ENCODE data around the gene LRRC61.

The LRRC61 gene

DNA sequence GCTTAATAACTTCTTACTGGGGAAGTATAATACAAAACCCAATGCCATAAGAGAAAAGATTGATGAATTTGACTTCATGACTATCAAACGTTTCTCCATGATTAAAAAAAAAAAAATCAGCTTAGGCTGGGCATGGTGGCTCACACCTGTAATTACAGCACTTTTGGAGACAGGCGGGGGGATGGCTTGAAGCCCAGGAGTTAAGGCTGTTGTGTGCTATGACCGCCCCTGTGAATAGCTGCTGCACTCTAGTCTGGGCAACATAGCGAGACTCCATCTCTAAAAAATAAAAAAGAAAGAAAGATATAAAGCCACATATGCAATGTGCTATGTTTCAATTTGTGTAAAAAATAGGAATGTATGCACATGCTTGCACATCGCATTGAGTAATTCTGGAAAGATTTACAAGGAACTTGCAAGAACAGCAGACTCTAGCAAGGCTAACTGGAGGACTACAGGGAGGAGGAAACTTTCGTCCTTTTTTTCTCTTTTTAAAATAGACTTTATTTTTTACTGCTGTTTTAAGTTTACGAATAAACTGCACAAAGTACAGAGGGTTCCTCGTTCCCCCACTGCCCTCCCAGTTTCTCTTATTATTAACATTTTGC, 28.5 kb downstream of the LRRC61 start:
- Mint-ChIP-seq H3K36me3 (ENCODE audit: low read depth) (no peaks in the 10 kb centered on the region), H3K4me1 (ENCODE audit: low read depth) (peaks cover 11% of the 10 kb centered on the region), H3K27ac (no peak overlapping the region), H3K4me3 (no peak overlapping the region), H3K9me3 (no peaks in the 10 kb centered on the region), H3K27me3 (no peaks in the 10 kb centered on the region)

DNA sequence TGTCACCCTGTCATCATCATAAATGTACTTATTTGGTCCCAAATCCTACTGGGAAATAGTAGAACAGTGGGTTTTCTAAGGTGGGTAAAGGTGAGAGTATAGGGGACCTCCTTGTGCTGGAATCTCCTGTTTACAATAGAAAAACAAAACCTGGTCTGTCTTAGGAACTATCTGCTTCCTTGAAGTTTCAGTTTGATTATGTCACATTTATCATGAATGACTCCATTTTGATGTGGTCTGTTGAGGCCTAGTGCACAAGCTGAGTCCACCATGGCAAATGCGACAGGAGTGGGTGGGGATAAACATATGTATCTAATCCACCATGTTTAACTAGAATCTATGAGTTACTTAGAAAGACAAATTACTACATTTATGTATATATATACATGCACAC, 32.5 kb downstream of the LRRC61 start:
- no peak overlapping the region for H3K27ac Mint-ChIP-seq
- H3K9me3 Mint-ChIP-seq: peaks cover 4% of the 10 kb centered on the region
- no peaks in the 10 kb centered on the region for H3K36me3 Mint-ChIP-seq (ENCODE audit: low read depth)
- H3K27me3 Mint-ChIP-seq: no peaks in the 10 kb centered on the region
- H3K4me3 Mint-ChIP-seq: no peak overlapping the region
- H3K4me1 Mint-ChIP-seq (ENCODE audit: low read depth): peaks cover 45% of the 10 kb centered on the region

DNA sequence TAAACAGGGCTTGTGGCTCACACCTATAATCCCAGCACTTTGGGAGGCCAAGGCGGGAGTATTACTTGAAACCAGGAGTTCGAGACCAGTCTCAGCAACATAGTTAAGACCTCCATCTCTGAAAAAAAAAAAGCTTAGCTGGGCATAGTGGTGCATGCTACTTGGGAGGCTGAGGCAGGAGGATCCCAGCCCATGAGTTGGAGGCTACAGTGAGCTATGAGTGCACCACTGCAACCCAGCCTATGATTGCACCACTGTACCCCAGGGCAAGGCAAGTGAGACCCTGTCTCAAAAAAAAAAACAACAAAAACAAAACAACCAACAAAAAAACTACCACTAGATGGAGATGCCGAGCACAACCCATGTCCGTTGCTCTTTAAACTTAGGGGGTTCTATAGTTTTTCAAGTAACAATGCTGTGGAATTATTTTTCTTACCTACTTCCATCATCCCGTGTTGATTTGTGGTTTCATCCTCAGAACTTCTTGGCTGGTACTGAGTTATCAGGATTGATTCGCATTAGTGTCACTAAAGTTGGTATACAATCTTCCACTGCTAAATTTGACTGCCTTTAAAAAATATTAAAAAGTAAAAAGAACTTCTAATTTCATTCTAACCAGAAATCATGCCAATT, 33.2 kb downstream of the LRRC61 start:
- Mint-ChIP-seq H3K9me3 (peaks cover 4% of the 10 kb centered on the region), H3K4me1 (ENCODE audit: low read depth) (peaks cover 45% of the 10 kb centered on the region), H3K27ac (no peak overlapping the region), H3K27me3 (no peaks in the 10 kb centered on the region), H3K36me3 (ENCODE audit: low read depth) (no peaks in the 10 kb centered on the region), H3K4me3 (no peak overlapping the region)

DNA sequence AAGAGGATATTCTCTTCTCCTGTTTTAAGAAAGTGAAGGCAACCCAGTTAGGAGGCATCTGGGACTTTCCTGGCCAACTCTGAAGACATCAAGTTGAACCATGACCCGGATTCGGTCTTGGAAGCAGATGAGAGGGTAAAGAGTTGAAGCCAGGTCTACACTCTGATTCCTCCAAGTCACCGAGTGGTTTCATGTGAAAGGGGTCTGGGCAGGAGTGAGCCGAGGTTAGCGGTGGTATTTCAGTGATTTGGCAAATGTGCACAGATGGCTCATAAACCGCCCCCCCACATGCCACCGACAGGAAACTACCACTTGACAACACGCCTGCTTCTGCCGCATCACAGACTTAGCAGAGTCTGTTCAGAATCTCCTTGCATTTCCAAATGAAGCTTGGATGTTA, 34.1 kb downstream of the LRRC61 start:
- peak overlapping the region; percentile 79 for H3K27ac Mint-ChIP-seq
- H3K27me3 Mint-ChIP-seq: no peaks in the 10 kb centered on the region
- H3K4me3 Mint-ChIP-seq: peak overlapping the region; percentile 65
- peaks cover 45% of the 10 kb centered on the region for H3K4me1 Mint-ChIP-seq (ENCODE audit: low read depth)
- peaks cover 4% of the 10 kb centered on the region for H3K9me3 Mint-ChIP-seq
- no peaks in the 10 kb centered on the region for H3K36me3 Mint-ChIP-seq (ENCODE audit: low read depth)

DNA sequence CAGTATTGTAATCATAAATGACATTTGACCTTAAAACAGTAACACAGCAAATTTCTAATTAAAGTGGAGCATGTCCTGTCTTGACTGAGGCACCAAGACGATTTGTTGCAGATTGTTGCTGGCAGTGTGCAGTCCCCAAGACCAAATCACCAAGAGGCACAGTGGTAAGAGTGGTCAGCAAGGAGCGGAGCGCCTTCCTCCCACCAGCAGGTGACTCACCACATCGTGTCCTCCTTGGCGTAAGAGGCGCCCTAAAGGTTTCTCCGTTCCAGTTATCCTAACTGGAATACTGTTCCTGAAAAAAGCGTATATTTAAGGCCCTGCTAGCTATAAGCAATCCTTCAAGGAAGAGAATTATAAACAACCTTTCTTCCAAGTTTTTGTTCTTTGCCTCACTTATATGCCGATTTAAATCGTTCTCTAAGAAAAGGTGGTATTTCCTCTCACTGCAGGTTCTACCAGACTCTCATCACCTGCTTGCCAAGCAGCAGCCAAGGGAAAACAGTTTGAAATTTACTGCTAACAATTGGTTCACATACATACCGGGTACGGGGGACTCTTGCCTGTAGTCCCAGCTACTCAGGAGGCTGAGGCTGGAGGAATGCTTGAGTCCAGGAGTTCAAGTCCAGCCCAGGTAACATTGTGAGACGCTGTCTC, 34.7 kb downstream of the LRRC61 start:
- Mint-ChIP-seq H3K27ac (peak overlapping the region; percentile 79), H3K4me3 (peak overlapping the region; percentile 65), H3K36me3 (ENCODE audit: low read depth) (no peaks in the 10 kb centered on the region), H3K4me1 (ENCODE audit: low read depth) (peaks cover 45% of the 10 kb centered on the region), H3K9me3 (peaks cover 4% of the 10 kb centered on the region), H3K27me3 (no peaks in the 10 kb centered on the region)

- Mint-ChIP-seq H3K9me3 (peaks cover 4% of the 10 kb centered on the region), H3K4me1 (ENCODE audit: low read depth) (peaks cover 45% of the 10 kb centered on the region), H3K36me3 (ENCODE audit: low read depth) (no peaks in the 10 kb centered on the region), H3K27me3 (no peaks in the 10 kb centered on the region), H3K27ac (no peak overlapping the region), H3K4me3 (no peak overlapping the region)
Observed at GRCh38 chr7:150358433-150358832, 35.3 kb downstream of the LRRC61 start.

GRCh38 chr7:150358988-150359621, 36.0 kb downstream of the LRRC61 start:
- H3K4me1 Mint-ChIP-seq (ENCODE audit: low read depth): peaks cover 49% of the 10 kb centered on the region
- no peak overlapping the region for H3K4me3 Mint-ChIP-seq
- H3K9me3 Mint-ChIP-seq: peaks cover 4% of the 10 kb centered on the region
- H3K36me3 Mint-ChIP-seq (ENCODE audit: low read depth): no peaks in the 10 kb centered on the region
- no peak overlapping the region for H3K27ac Mint-ChIP-seq
- no peaks in the 10 kb centered on the region for H3K27me3 Mint-ChIP-seq

DNA sequence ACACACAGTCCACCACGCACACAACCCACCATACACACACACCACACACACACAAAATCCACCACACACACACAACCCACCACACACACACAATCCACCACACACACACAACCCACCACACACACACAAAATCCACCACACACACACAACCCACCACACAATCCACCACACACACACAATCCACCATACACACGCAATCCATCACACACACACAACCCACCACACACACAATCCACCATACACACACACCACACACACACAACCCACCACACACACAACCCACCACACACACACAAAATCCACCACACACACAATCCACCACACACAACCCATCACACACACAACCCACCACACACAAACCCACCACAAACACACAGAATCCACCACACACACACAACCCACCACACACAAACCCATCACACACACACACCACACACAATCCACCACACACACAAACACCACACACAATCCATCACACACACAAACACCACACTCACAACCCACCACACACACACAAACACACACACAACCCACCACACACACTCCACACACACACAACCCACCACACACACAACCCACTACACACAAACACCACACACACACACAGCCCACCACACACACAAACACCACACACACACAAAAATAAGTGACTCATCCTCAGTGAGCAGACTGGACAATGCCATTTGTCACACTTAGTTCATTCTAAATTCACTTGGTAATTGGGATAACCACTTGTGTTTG, 36.6 kb downstream of the LRRC61 start:
- Mint-ChIP-seq H3K36me3 (ENCODE audit: low read depth) (no peaks in the 10 kb centered on the region), H3K9me3 (peaks cover 4% of the 10 kb centered on the region), H3K27me3 (no peaks in the 10 kb centered on the region), H3K4me1 (ENCODE audit: low read depth) (peaks cover 53% of the 10 kb centered on the region), H3K27ac (peak overlapping the region; percentile 79), H3K4me3 (no peak overlapping the region)

DNA sequence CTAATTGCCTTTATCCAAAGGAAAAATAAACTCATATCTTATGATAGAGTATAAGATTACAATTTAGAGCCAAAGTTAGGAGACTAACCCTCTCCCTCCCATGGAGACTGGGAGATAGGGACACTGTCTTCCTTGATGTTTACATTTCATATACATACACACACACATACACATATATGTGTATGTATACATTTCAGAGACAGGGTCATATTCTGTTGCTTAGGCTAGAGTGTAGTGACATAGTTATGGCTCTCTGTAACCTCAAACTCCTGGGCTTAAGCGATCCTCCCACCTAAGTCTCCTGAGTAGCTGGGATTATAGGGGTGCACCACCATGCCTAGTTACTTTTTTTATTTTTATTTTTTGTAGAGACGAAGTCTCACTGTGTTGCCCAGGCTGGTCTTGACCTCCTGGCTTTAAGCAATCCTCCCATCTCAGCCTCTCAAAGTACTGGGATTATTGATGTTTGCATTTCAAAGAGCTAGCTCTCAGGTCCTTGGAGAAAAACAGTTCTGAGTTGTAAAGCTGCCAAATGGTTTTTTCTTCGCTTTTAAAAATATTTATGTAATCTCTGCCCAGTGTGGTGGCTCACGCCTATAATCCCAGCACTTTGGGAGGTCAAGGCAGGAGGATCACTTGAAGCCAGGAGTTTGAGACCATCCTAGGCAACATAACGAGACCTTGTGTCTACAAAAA, 37.4 kb downstream of the LRRC61 start:
- no peaks in the 10 kb centered on the region for H3K27me3 Mint-ChIP-seq
- no peaks in the 10 kb centered on the region for H3K36me3 Mint-ChIP-seq (ENCODE audit: low read depth)
- peaks cover 59% of the 10 kb centered on the region for H3K4me1 Mint-ChIP-seq (ENCODE audit: low read depth)
- no peak overlapping the region for H3K4me3 Mint-ChIP-seq
- H3K9me3 Mint-ChIP-seq: peaks cover 4% of the 10 kb centered on the region
- peak overlapping the region; percentile 79 for H3K27ac Mint-ChIP-seq

DNA sequence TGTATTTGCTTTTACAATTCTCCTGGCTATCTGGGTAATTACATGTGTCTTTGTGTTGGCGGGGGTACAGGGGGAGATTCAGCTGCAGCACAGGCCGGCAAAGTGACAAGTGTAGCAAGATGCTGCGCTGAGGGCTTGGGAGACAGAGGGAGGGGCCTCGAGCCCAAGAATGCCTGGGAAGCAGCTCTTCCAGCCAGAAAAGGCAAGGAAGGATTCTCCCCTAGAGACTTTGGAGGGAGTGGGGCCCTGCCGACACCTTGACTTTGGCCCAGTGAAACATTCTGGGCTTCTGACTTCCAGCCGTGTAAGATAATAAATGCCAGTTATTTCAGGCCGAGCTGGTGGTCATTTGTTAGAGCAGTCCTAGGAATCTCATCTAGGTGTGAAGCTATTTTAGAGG, 38.2 kb downstream of the LRRC61 start:
- H3K9me3 Mint-ChIP-seq: peaks cover 4% of the 10 kb centered on the region
- H3K4me1 Mint-ChIP-seq (ENCODE audit: low read depth): peaks cover 60% of the 10 kb centered on the region
- H3K27me3 Mint-ChIP-seq: no peaks in the 10 kb centered on the region
- no peak overlapping the region for H3K27ac Mint-ChIP-seq
- no peak overlapping the region for H3K4me3 Mint-ChIP-seq
- no peaks in the 10 kb centered on the region for H3K36me3 Mint-ChIP-seq (ENCODE audit: low read depth)

DNA sequence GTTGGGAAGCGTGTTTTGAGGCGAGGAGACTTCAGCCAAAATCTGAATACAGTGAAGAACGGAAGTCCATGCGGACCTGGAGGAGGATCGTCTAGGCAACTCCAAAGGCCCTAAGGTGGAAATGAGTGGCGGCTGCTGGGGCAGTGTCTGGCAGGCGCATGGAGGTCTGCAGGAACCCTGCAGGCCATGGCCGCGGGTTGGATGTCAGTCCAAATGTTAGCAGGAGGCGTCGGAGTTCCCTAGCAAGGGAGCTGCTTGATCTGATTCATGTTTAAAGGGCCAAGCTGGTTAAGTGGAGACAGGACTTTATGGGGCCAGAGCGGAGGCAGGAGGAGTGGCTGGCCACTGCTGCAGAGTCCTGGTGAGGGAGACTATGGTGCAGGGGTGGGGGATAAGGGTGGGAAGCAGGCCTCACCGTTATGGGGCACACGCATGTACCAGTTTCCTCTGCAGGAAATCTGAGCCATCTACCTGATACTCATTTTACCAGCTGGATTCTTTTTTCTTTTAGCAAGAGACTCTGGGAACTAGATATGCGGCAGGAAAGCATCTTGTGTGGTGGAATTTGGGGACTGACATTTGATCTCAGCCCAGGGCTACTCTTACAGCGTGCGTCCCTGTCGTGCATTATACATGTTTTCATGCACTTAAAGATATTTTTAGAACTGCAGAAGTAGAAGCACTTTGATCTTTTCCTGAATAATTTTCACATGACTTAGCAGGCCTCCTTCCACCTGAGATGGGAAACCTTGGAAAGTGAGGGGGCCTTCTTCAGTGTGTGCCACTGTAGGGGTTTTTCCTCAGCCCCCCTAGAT, 38.9 kb downstream of the LRRC61 start:
- H3K4me1 Mint-ChIP-seq (ENCODE audit: low read depth): peaks cover 60% of the 10 kb centered on the region

DNA sequence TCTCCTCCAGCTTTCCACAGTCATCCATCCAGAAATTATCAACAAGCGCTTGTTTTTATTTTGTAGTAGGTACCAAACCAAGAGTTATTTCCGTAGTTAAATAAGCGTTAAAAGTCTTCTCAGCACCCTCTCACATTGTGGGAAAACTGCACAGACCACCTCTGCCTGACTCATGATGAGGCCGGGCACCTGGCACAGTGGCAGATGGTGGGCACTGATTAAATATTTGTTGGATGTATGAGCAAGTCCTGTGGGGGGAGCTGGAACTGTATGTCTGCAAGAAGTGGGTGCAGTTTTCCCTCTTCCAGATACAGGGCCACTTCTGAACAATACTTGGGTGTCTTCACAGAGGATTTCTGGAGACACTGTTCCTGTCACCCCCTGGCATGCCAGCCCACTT, 40.2 kb downstream of the LRRC61 start:
- Mint-ChIP-seq H3K36me3 (ENCODE audit: low read depth) (no peaks in the 10 kb centered on the region), H3K4me3 (no peak overlapping the region), H3K27ac (no peak overlapping the region), H3K9me3 (peaks cover 4% of the 10 kb centered on the region), H3K4me1 (ENCODE audit: low read depth) (peaks cover 57% of the 10 kb centered on the region), H3K27me3 (no peaks in the 10 kb centered on the region)

More for the DNA sequence above, 38.9 kb downstream of the LRRC61 start:
- peaks cover 4% of the 10 kb centered on the region for H3K9me3 Mint-ChIP-seq
- H3K27me3 Mint-ChIP-seq: no peaks in the 10 kb centered on the region
- no peak overlapping the region for H3K27ac Mint-ChIP-seq
- no peak overlapping the region for H3K4me3 Mint-ChIP-seq
- no peaks in the 10 kb centered on the region for H3K36me3 Mint-ChIP-seq (ENCODE audit: low read depth)

GRCh38 chr7:150363872-150364271, 40.7 kb downstream of the LRRC61 start:
- Mint-ChIP-seq H3K4me1 (ENCODE audit: low read depth) (peaks cover 52% of the 10 kb centered on the region), H3K27ac (no peak overlapping the region), H3K9me3 (peaks cover 4% of the 10 kb centered on the region), H3K36me3 (ENCODE audit: low read depth) (no peaks in the 10 kb centered on the region), H3K27me3 (no peaks in the 10 kb centered on the region), H3K4me3 (no peak overlapping the region)

DNA sequence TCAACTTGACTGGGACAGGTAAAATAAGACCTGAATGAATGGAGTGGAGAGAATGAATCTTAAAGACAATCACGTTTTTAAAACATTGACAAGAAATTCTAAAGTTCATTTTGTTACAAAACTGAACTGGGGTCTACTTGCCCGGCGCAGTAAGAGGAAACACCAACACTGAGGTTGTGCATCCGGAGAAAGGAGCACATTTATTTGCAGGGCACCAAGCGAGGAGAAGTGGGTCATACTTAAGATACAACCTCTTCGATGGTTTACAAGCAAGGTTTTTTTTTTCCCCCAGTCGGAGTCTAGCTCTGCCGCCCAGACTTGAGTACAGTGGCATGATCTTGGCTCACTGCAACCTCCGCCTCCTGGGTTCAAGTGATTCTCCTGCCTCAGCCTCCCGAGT, 42.0 kb downstream of the LRRC61 start:
- no peak overlapping the region for H3K27ac Mint-ChIP-seq
- no peaks in the 10 kb centered on the region for H3K36me3 Mint-ChIP-seq (ENCODE audit: low read depth)
- H3K4me1 Mint-ChIP-seq (ENCODE audit: low read depth): peaks cover 52% of the 10 kb centered on the region
- H3K9me3 Mint-ChIP-seq: peaks cover under 1% of the 10 kb centered on the region
- no peak overlapping the region for H3K4me3 Mint-ChIP-seq
- no peaks in the 10 kb centered on the region for H3K27me3 Mint-ChIP-seq

All from stimulated activated naive CD8-positive, alpha-beta T cell treated with anti-CD3 and anti-CD28 coated beads, Interleukin-15, Interleukin-2, amounts not matched to agents 100 ng/mL and 50 ng/mL, for 24 hours (primary cell).